GM18867 (cell line): Measurements from ENCODE around the gene PBX3.
"Not testable (repeated sequence)": the region's sequence is repeated elsewhere in the genome, so short reads cannot be mapped to it uniquely, and the experiment has no call there.

Experiments
- ATAC-seq: cut with Tn5 transposase; IDR thresholded peaks from one replicate; pipeline ENCODE4 v1.9.1; 2021; ENCODE audit warnings: mild to moderate bottlenecking, moderate library complexity; ENCODE audit not compliant: unreplicated experiment

The PBX3 gene

GRCh38 chr9:125774106-125774505 lies 26.9 kb downstream of the PBX3 start:
- no peak for ATAC-seq

GRCh38 chr9:125776789-125777188 lies 29.6 kb downstream of the PBX3 start:
- ATAC-seq = not testable (repeated sequence)

- ATAC-seq = not testable (repeated sequence)
These were observed 31.5 kb downstream of the PBX3 start for GRCh38 chr9:125778538-125779219.

GRCh38 chr9:125779220-125779565 lies 32.0 kb downstream of the PBX3 start:
- ATAC-seq = not testable (repeated sequence)

- no peak for ATAC-seq
These were observed 35.5 kb downstream of the PBX3 start for GRCh38 chr9:125782718-125783117.

GRCh38 chr9:125784286-125785049 lies 37.3 kb downstream of the PBX3 start:
- ATAC-seq = no peak

GRCh38 chr9:125785248-125785751 lies 38.1 kb downstream of the PBX3 start:
- ATAC-seq = no peak

GRCh38 chr9:125787715-125788114 lies 40.5 kb downstream of the PBX3 start:
- no peak for ATAC-seq

- no peak for ATAC-seq
These were observed 42.0 kb downstream of the PBX3 start for GRCh38 chr9:125789196-125789595.

- ATAC-seq = no peak
These were observed 47.5 kb downstream of the PBX3 start for GRCh38 chr9:125794708-125795107.

GRCh38 chr9:125795970-125796596 lies 48.9 kb downstream of the PBX3 start:
- ATAC-seq = no peak

GRCh38 chr9:125797930-125798329 lies 50.8 kb downstream of the PBX3 start:
- ATAC-seq = no peak

GRCh38 chr9:125803526-125803925 lies 56.4 kb downstream of the PBX3 start:
- ATAC-seq = no peak

- no peak for ATAC-seq
These were observed 57.9 kb downstream of the PBX3 start for GRCh38 chr9:125805057-125805456.

GRCh38 chr9:125805586-125805985 lies 58.4 kb downstream of the PBX3 start:
- ATAC-seq = no peak

- no peak for ATAC-seq
These were observed 59.9 kb downstream of the PBX3 start for GRCh38 chr9:125807079-125807478.

GRCh38 chr9:125810161-125810560 lies 63.0 kb downstream of the PBX3 start:
- ATAC-seq = no peak

- no peak for ATAC-seq
These were observed 63.8 kb downstream of the PBX3 start for GRCh38 chr9:125811002-125811401.

GRCh38 chr9:125812403-125812802 lies 65.2 kb downstream of the PBX3 start:
- ATAC-seq = no peak

GRCh38 chr9:125815568-125815967 lies 68.4 kb downstream of the PBX3 start:
- ATAC-seq = no peak

- no peak for ATAC-seq
These were observed 69.1 kb downstream of the PBX3 start for GRCh38 chr9:125816321-125816720.
